ENCODE measurements around the gene CEP112.

CEP112 gene

GRCh38 chr17:65662196-65662595 lies 529.7 kb downstream of the CEP112 start:
- DNase-seq (ENCODE audit: low read depth in 2 of 3, low spot score in 1 of 3): no peak

GRCh38 chr17:65660947-65661346 lies 531.0 kb downstream of the CEP112 start:
- no peak for DNase-seq (ENCODE audit: low read depth in 2 of 3, low spot score in 1 of 3)

GRCh38 chr17:65660078-65660477 lies 531.9 kb downstream of the CEP112 start:
- DNase-seq (ENCODE audit: low read depth in 2 of 3, low spot score in 1 of 3): no peak

DNA sequence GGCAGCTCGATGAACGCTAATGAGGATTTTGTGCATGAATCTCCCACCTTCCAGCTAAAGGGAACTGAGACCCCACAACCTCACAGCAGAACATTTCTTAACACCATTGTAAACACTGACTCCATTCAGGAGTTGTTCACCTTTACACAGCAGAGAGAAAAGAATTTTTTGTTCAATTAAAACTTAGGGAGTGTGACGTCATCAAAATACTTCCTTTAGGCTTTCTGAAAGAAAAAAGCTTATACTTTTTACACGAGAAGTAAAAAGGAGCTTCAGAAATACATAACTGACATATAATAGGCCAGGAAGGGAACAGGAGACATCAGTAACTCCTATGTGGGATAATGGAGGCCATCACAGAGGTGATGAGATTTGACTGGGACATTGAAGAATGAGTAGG lies 532.4 kb downstream of the CEP112 start:
- no peak for DNase-seq (ENCODE audit: low read depth in 2 of 3, low spot score in 1 of 3)

DNA sequence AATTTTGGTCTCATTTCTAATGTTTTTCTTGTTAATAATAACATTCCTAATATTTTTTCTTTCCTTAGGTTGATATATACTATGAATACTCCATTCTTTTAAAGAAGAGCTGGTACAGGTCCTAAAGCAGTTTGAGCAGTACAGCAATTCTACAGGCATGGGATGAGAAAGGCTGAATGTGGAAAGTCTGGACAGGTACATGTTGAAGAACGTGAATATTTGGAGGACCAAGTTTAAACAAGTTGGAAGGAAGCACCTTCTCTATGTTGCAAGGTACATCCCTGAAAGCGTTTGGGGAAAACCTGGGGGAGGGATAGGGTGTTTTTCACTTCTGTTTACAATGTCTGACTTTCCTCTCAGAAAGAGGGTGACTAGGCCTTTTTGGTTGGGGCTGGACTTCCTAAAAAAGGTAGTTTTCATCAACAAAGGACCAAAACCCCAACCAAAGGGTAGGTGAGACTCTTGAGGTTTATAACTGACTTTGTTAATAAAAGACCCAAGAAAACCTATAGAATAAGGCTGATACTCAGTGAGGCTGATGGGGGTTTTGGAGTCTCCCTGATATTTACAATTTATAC lies 534.6 kb downstream of the CEP112 start:
- no peak for DNase-seq (ENCODE audit: low read depth in 2 of 3, low spot score in 1 of 3)

GRCh38 chr17:65656390-65657250 lies 535.3 kb downstream of the CEP112 start:
- peak; percentile 32 to 54 (median 39) for DNase-seq (ENCODE audit: low read depth in 2 of 3, low spot score in 1 of 3)

- DNase-seq (ENCODE audit: low read depth in 2 of 3, low spot score in 1 of 3): no peak
These were observed 536.2 kb downstream of the CEP112 start for GRCh38 chr17:65655706-65656105.

- DNase-seq (ENCODE audit: low read depth in 2 of 3, low spot score in 1 of 3): no peak
These were observed 547.4 kb downstream of the CEP112 start for GRCh38 chr17:65644545-65644944.

DNA sequence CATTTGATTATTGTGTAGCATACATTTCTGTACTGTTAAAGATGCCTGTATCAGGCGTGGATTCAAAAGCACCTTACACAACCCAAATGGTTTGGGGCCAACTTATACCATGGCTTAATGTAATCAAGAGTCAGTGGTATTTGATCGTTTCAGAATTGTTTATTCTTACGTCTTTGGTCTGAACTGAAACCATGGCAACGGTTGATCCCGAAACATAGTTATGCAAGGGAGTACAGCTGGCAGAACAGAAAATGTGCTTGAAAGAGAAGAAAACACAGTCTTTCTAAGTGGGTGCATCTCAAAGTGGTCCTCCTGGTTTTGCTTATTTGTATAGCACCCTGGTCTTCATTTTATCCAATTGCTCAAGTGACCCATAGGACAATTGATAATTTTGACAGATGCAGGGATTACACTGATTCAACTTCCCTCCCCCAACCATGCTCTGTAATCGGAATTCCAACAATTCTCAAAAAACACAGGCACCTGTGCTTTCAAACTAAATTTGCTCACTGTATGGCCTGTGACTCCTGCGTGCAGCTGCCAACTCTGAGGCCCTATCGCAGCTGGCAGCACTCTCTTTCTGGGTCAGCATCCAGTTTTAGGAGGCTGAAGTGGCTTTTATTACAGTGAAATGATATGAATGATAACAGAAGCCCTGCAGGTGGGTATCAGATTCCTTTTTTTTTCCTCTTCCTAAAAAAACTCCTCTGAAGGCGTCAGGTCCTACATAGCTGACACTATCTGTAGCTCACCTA lies 553.5 kb downstream of the CEP112 start:
- DNase-seq (ENCODE audit: low read depth in 2 of 3, low spot score in 1 of 3): no peak

DNA sequence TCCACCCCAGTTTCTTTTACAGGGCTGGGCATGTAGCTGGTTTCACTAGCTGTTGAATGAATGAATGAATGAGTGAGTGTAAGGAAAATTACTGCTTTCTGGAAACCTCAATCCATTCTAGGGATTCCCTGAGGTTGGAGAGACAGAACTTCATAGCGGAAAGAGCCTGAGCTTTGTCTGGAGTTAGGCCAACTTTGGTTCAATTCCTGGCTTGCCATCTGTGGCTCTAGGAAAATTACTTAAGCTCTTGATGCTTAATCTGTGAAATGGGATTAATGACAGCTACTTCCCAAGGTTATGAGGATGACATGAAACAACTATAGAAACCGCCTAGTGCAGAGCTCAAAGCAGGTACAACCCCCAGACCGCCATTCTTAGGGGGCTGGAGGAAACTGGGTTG lies 554.1 kb downstream of the CEP112 start:
- DNase-seq (ENCODE audit: low read depth in 2 of 3, low spot score in 1 of 3): no peak

DNA sequence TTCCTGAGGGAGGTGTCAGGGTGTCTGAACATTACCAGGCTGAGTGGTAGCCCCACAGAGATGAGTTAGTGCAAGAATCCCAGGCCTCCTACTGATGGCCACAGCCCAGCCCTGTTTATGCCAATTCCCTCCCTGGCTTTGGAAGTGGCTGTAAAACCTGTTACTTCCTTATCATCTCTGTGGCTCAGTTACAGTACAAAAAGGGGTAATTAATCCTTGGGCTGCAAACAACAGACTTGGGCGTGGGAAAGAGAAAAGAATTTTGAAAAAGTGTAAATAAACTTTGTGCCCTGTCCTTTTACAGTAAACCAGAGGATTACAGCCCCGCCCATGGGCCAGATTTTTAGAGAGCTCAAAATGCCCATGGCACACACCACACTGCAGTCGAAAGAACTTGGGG lies 557.4 kb downstream of the CEP112 start:
- DNase-seq (ENCODE audit: low read depth in 2 of 3, low spot score in 1 of 3): no peak

DNA sequence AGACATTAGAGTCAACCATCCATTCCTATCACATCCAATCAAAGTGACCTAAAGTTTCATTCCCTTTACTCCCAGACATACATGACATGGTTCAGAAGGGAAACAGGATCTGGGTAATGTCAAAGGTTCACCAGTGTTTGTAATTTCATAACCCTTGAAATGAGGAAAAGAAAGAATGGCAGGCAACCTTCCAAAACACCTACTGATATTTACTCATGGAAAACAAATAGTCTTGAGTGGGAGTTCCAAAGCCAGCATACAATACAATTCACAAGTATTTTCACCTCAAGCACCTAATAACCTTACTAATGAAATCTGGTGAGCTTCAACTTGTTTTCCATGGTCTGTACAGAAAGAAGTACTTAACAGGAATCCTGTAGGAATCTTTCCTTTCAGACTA lies 557.9 kb downstream of the CEP112 start:
- no peak for DNase-seq (ENCODE audit: low read depth in 2 of 3, low spot score in 1 of 3)

GRCh38 chr17:65633146-65633881 lies 558.6 kb downstream of the CEP112 start:
- DNase-seq (ENCODE audit: low read depth in 2 of 3, low spot score in 1 of 3): no peak

DNA sequence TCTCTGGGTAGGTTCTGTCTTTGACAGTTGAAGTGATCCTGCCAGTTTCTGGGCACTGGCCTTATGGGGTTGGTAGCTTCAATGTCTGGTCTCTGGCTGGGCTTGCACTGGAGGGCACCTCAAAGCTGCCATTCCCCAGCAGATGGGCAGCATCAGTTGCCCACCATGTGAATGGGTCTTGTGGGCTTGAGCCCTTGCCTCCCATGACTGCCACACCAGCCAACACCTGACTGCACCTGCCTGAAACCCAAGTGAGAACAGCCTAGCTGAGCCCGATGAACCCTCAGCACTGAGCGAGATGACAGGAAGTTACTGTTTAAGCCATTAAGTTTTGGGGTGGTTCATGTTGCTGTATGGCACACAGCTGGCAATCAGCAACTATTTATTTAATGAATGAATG lies 561.4 kb downstream of the CEP112 start:
- DNase-seq (ENCODE audit: low read depth in 2 of 3, low spot score in 1 of 3): no peak

DNA sequence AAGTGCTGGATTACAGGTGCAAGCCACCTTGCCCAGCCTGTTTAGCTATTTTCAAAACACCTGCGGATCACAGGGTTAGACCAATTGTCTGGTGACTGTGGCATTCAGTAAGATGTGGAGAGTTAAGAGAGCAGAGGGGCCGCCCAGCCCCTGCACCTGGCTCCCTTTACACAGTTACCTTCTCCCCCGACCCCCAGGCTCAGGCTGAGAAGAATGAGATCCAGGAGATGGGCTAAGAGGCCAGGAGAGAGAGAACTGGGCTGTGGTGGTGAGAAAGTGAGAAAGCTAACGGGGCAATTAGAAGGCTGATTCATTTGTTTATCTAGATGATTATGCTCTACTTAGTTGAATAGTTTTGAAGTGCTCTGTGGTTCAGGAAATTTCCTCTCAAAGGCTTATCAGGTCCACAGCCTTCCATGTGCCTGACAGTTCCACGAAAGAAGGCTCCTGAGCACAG lies 562.7 kb downstream of the CEP112 start:
- no peak for DNase-seq (ENCODE audit: low read depth in 2 of 3, low spot score in 1 of 3)

- DNase-seq (ENCODE audit: low read depth in 2 of 3, low spot score in 1 of 3): no peak
These were observed 563.3 kb downstream of the CEP112 start for GRCh38 chr17:65628644-65629036.

DNA sequence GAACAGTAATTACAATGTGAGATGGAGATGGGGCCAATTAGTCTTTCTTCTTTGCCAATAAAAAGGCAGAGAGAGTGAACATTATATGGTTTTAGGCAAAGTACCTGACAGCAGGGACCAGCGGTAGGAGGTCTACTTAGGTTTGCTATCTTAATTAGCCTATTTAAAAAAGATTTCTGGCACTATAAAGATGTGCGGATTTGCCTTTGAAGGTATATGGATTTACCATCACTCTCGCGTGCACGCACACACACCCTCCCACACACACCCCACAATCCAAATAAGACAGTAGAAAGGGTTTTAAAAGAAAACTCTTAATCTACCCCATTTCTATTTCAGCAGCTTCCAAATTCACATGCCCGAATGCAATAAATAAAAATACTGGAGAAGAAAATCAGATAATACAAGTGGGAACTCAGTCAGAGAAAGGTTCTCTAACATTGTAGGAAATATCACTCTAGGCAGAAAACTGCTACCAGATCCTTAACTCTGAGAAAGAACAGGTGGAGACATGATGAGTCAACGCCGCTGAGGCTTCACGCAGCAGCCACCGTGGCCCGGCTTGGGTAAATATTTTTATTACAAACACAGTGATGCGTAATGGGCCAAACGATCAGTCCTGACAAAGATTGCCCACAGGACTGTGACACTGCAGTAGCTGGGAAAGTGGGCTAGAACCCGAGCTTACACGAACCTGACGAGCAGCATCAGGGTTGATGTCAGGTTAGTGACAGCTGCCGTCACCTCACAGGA lies 563.9 kb downstream of the CEP112 start:
- no peak for DNase-seq (ENCODE audit: low read depth in 2 of 3, low spot score in 1 of 3)

GRCh38 chr17:65627108-65627507 lies 564.8 kb downstream of the CEP112 start:
- DNase-seq (ENCODE audit: low read depth in 2 of 3, low spot score in 1 of 3): no peak

DNA sequence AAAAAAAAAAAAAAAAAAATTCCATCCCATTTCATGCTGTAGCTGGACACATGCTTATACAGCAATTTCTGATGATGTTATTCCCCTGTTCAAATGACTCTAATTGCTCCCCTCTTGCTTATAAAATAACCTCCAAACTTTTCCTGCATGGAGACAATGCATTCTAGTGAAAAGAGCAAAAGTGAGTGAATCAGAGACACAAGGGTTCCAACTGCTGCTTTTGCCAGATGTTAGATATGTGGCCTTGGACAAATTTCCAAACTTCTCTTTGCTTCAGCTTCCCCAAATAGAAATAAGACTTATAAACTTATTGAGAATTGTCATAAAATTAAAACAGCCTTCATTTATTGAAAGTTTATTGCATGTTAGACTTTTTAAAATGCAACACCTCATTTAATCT lies 565.5 kb downstream of the CEP112 start:
- DNase-seq (ENCODE audit: low read depth in 2 of 3, low spot score in 1 of 3): no peak

- DNase-seq (ENCODE audit: low read depth in 2 of 3, low spot score in 1 of 3): no peak
These were observed 573.4 kb downstream of the CEP112 start for GRCh38 chr17:65618516-65618915.

DNA sequence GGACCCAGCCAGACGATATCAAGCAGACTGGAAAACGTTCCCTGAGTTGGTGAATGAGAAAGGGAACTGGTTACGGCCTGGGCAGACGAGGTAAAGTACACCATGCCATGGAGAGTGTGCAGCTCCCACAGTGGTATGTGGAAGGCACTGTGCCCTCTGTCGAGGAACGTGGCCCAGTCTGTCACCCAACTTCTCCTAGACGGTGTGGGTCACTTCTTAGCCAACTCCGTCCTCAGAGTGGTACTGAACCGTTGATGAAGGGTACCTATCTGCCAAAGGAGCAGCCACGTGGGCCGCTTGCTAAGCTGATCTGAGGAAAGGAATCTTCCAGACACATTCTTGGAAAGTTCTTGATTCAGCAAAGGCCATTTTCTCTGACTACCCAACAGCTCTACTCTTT lies 574.4 kb downstream of the CEP112 start:
- no peak for DNase-seq (ENCODE audit: low read depth in 2 of 3, low spot score in 1 of 3)

Data from stimulated activated CD4-positive, alpha-beta T cell treated with anti-CD3 and anti-CD28 coated beads, Interleukin-12 subunit alpha, Interleukin-12 subunit beta, amount 100 ng/mL, for 48 hours (primary cell).